NCI-H1048 (cell line): ENCODE measurements around the gene CELF6.
"Not testable (repeated sequence)": the region's sequence is repeated elsewhere in the genome, so short reads cannot be mapped to it uniquely, and the experiment has no call there.

Source experiments
- DNase-seq: peaks from one replicate; lab custom pipeline; 2025; lab: John Stamatoyannopoulos, UW

Gene CELF6

DNA sequence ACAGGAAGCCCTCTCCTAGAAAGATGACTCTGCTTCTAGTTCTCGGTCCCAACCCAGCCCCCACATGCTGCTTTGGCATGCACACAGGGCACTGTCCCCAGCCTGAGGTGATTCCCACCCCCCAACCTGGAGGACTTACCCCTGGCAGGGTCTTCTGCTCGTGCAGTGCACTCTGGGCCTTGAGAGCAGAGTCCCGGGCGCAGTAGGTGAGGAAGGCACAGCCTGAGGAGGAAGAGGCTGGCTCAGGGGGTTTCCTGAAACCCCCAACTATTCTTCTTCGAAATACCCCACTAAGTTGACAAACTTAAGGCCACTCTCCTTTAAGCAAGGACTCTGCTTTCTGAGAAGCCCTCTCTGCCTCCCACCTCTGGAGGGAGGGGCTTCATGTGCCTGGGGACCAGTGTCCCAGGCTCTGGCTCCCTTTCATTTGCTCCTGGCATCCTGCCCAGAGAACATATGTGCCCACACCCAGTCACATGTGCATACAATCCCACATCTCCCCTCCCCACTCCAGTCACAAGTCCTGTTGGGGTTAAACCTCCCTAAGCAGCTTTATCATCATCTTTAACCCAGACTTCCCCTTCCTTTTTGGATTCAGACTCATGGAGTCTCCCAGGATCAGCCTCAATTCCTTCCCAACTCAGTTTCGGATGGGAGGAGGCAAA, 4.1 kb downstream of the CELF6 start:
- DNase-seq: no peak

DNA sequence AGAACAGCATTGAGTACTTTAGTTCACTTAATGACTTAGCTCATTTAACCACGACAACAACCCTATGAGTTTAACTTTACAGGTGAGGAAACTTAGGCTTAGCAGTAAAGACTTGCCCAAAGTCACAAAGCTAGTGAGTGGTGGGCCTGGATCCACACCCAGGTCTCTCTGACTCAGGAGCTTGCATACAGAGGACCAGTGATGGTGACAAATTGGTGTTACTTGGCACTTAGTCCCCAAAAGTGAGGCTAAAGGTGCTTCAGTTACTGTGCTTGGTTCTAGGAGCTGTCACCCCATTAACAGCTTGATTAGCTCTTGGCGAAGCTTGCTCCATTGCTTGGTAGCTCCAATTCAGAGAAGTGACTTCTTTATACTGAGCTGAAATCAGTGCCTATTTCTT, 6.1 kb downstream of the CELF6 start:
- no peak for DNase-seq

DNA sequence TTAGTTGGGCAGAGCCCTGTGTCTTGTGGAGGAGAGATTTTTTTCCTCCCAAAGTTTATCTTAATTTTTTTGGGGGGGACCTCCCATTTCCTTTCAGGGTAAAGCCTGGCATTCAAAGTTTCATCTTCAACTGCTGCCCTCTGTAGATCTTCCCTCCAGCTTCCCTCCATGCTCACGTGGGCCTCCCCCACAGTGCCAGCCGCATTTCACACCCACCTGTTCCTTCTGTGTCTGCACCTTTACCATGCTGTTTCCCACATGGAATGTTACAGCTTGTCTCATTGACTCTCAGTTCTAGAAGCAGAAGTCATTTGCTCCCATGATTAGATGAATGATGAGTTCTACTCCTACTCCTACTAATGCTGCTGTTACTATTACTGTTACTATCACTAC, 6.5 kb downstream of the CELF6 start:
- DNase-seq: no peak

DNA sequence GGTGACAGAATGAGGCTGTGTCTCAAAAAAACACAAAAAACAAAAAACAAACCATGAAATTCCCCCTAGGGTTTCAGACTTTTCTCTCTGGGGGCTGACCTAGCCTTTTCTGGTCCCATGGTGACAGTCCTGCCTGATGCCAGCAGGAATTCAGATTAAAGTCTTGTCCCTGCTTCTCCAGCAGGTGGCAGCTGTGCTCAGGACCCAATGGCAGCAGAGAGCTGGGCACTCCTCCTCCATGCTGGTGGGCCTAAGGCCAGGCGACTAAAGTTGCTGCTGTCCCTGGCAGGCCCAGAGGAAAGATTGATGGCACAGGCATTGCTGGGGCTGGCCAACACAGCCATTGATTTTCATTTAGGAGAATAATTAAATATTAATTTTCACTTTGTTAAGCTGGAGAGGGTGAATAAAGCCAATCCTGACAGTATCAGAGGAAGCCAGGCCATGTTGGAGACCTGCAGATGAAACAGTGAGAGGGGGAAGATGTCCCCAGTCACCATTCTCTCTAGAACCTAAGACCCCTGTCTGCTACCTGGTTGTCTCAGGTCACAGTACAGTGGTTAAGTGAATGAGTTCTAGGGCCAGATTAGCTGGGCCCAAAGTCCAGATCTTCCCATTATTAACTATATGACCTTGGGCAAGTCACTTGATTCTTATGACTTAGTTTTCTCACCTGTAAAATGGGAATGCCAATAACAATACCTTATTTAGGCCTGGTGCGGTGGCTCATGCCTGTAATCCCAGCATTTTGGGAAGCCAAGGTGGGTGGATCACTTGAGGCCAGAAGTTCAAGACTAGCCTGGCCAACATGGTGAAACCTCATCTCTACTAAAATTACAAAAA, 7.1 kb downstream of the CELF6 start:
- DNase-seq: peak; percentile 18

DNA sequence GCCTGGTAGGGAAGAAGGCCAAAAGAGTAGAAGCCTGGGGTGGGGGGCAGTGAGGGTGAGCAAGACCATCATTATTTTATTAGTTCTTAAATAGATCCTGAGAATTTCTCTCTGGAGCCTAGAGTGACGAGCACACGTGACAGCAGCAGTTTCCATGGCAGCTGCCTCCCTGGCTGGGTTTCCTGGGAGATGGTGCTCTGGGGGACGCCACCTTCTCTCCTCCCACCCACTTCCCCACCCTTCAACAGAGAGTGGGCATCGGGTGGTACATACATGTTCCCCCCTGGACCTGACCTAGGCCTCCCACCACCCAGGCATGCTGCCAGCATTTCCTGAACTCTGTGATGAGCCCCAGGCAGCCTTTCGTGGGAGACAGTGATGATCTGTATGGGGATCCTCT, 12.9 kb downstream of the CELF6 start:
- no peak for DNase-seq

DNA sequence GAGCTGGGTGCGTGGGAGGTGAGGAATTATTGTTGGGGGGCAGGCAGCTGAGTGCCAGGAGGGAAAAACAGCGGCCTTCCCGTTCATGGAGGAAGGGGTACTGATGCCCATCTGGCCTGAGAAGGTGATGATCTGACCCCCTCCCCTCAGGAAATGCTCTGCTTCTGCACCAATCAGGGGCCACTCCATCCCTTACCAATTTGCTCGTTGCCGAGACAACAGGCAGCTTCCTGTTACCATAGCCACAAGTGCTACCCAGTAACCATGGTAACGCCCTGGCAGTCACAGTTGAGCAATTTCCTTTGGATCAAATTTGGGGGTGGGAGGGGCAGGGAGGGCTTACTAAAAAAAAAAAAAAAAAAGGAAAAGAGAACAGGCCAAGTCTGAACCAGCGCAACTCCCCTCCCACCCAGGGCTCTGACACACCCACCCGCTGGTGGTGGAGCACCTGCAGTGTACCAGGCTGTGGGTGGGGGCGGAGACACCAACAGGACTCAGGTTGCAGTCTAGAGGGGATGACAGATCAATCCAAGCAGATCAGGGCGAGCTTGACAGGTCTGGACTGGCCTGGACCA, 13.7 kb downstream of the CELF6 start:
- DNase-seq: no peak

DNA sequence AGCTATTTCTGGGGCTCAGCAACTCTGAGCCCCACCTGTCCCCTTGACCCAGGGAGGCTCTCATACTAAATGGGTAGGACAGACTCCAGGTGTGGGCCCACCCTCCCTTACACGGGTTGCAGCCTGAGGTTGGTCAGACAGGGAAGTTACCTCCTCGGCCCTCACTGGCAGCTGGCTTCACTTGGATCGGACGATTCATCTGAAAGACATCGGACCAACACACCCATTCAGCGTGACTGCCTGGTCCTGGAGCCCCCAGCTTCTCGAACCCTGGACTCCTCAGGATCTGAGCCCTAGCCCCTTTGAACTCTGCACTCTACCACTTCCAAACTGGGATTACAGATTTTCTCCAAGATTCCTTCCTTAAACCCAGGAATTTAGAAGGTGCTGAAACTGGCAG, 15.4 kb downstream of the CELF6 start:
- no peak for DNase-seq

DNA sequence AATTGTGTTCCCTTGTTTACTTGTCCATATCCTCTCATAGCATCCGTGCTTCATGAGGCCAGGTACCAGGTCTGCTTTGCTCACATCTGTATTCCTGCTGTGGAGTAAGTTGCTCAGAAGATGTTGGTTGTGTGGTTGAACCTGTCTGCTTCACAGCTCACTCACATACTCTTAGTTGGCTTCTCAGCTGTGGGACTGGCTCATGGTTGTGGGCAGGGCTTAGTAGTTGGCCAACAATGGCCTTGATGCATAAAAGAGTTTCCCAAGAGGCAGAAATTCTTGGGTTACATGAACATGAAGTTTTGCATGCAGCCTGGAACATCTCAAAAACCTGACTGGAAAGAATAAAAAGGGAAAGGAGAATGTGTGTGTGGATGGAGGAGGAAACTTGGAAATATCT, 17.0 kb downstream of the CELF6 start:
- DNase-seq: no peak

DNA sequence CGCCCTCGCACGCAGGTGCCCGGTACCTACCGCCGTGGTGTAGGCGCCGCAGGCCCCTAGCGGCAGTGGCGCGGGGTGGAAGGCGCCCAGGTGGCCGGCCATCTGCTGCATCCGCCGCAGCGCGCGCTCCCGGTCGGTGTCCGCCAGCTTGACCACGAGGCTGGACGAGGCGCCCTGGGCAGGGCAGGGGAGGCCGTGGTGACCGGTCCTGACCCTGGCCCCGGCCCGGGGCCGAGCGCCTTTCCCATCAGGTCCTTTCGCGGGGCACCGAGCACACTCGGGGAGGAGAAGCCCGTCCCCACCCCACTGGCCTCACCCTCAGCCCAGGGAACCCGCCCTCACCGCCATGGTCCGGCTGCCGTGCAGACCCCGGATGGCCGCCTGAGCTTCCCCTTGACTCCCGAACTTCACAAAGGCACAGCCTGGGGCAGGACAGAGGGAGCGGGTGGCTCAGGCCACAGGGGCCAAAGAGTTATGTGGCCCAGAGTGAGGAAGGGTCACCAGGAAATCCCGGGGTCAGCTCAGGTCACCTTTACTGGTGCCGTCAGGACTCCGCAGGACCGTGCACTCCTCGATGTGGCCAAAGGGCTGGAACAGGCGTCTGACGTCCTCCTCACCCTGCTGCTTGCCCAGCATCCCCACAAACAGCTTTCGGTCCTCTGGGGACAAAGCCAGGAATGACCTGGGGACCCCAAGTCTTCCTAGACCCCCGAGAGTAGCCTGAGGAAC, 30.2 kb downstream of the CELF6 start:
- no peak for DNase-seq

DNA sequence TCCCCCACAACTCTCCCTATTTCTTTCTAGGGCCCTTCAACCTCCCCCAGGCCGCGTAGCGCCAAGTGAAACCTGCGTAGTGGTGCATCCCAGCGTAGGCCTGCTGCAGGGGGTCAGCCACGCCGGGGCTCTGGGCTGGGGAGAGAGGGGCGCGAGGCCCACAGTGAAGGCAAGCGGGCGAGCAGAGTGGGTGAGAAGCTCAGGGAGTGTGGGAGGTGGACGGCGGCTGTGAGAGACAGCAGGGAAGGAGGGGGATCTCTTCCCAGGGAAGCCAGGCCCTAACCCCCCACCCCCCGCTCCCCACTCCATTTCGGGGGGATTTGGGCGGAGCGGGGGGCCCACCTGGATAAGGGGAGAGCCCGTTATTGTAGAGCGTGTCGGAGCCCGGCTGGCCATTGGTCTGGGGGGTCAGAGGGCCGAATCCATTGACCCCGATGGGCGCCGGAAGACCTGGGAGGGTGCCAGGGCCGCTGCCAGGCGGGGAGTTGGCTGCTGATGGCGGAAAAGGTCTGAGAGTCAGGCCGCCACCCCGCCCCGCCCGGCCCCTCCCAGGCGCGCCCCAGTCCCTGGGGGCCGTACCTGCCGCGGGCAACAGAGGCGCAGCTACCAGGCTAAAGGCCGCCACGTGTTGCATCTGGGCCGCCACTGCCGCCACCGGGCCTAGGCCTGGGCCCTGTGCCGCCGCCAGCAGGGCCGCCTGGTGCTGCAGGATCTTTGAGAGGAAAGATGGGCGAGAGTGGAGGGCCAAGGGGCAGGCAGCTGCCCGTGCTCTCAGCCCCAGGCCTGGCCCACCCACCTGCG, 31.0 kb downstream of the CELF6 start:
- DNase-seq: no peak

DNA sequence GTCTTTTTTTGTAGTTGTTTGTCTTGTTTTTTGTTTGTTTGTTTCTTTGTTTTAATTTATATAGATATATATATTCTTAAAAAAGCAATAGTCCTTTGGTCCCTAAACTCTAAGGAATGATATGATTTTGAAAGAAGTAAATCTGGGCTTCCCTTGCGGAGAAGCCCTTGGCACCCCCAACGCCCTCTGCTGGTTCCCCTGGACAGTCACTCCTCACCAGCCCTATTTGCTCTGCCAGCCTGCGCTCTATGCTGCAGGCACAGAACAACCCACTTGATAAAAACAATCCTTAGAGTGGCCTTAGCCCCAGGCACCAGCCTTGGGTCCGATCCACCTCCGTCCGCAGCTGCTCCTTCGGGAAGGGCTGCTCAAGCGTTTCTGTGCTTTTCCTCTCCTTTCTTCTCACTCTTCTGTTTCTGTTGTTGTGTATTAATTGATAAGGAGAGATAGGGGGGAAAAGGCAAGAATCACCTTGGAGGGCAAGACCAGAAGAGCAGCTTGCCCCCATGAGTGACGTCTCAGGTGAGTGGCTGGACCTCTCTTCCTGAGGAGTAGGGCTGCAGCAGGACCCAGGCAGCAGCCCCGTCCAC, 33.9 kb downstream of the CELF6 start:
- DNase-seq: no peak

DNA sequence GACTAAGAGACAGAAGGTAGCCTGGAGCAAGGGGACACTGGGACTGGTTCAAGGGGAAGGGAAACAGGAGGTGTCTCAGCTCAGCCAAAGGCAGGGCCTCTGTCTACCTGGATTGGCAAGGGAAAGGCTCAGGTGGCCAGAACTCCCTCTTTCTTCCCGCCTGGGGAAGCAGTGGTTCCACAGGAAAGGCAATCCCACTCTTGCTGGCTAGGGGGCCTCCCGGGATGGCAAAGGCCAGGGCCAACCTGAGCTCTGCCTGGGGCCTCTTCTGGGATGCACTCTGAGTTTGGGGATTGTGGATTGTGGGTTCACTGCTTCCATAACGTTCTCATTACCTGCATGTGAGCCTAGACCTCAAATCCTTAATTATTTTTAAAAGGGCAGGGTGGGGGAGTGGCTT, 34.6 kb downstream of the CELF6 start:
- no peak for DNase-seq

DNA sequence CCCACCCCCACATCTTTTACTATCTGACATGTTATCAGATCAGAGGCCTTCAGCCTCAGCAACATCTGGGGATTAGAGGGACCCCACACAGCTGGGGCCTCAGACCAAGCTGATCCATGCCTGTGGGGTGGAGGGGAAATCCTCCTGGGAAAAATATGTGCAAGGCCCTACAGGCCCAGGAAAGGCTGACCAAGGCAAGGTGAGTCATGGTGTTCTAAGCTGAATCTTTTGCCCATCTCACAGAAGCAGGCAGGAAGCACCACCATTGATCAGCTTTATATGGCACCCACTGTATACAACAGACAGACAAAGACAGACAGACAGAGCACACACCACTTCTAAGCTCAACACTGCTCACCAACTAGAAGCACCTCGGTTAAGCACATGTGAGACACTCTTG, 35.2 kb downstream of the CELF6 start:
- DNase-seq: no peak

DNA sequence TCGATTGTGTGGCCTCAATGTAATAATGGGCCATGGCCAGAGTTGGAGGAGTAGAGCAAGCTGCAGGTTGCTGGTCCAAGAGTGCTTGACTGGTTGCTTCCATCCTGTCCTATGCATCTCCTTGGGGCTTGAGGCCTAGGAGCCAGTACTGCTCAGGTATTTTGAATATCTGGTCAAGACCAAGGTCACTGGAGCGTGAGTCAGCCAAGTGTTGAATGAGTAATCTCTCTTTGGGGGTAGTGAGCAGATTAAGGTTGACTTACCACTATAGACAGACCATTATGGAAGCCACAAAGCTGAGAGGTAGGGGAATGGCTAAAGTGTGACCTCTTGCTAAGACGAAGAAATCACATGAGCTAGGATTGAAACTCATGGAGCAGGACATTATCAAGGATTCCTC, 38.2 kb downstream of the CELF6 start:
- no peak for DNase-seq

DNA sequence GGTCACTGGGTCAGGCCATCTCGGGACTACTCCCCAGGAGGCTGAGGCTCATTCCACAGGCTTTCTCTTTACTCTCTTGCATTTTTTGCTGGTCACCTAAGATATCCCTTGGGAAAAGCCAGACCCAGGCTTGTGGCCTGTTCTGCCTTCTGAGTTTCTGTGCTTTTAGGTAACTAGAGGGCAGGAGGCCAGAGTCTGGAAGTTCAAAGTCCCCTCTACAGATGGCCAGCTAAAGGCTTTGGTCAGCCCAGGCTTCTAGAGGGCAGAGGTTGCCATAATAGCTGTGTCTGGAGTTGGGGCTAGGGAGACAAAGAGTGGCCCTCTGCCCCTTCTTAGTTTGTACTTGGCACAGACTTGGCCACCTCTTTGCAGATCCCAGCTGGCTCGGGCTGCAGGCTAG, 39.2 kb downstream of the CELF6 start:
- no peak for DNase-seq

DNA sequence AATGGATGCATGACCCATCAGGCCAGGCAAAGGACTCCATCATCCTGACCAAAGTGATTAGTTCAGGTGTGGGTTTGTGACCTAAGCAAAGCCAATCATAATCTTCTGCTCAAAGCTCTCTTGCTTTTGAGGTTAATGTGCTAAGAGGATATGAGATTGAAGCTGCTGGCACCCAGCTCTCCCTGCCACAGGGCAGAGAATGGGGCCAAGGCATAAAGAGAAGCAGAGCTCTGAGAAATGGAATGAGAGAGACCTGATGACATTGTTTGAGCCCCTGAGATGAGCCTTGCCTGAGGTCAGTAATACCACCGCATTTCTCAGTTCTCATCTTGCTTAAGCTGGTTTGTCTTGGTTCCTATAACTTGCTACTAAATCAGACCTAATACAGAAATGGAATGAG, 41.2 kb downstream of the CELF6 start:
- DNase-seq: no peak

DNA sequence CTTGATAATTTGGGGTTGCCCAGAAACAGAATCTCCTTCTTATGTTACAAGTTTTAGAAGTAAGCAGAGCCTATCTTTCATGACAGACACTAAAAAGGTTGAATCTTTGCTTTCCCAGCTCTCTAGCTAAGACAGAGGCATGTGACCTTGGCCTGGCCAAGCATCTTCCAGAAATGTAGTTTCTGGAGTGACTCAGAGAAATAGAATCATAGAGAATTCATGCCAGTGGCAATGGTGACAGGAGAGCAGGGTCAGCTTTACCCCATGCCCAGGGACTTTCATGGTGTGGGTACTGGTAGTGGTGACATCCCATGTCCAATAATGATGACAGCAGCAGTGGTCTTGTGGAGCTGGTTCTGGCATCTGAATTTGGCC, 43.6 kb downstream of the CELF6 start:
- no peak for DNase-seq

DNA sequence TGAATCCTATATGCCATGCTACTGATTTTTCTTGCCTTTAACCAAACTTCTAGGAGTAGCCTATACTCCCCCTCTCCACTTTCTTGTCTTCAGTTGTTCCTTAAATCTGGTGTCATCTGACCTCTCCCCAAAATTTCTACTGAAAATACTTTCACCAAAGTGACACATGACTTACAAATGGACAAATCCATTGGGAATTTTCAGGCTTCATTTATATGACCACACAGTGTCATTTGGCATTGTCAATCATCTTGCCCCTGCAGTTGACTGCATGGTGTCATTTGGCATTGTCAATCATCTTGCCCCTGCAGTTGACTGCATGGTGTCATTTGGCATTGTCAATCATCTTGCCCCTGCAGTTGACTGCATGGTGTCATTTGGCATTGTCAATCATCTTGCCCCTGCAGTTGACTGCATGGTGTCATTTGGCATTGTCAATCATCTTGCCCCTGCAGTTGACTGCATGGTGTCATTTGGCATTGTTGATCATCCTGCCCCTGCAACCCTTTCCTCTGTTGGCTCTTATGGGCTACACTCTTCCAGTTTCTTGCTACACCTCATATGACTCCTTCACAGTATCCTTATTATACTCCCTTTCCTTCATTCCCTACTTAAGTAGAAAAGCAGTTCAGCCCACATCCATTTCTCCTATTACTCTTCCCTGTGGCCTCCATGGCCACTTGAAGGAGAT, 44.2 kb downstream of the CELF6 start:
- not testable (repeated sequence) for DNase-seq

DNA sequence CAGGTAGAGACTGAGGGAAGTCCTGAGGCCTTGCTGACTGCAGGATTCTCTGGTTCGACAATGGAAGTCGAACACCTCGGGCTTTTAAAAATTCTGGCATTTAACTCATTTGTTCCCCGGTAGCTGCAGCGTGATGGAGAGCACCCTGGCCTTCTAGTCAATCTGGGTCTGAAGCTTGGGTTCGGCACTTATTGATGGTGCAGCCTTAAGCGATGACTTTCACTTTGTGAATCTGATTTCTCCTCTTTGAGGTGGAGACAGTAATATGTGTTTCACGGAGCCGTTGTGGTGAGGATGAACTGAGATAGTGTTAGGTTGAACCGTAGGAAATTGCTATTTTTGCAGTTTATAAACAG, 47.0 kb downstream of the CELF6 start:
- DNase-seq: no peak

DNA sequence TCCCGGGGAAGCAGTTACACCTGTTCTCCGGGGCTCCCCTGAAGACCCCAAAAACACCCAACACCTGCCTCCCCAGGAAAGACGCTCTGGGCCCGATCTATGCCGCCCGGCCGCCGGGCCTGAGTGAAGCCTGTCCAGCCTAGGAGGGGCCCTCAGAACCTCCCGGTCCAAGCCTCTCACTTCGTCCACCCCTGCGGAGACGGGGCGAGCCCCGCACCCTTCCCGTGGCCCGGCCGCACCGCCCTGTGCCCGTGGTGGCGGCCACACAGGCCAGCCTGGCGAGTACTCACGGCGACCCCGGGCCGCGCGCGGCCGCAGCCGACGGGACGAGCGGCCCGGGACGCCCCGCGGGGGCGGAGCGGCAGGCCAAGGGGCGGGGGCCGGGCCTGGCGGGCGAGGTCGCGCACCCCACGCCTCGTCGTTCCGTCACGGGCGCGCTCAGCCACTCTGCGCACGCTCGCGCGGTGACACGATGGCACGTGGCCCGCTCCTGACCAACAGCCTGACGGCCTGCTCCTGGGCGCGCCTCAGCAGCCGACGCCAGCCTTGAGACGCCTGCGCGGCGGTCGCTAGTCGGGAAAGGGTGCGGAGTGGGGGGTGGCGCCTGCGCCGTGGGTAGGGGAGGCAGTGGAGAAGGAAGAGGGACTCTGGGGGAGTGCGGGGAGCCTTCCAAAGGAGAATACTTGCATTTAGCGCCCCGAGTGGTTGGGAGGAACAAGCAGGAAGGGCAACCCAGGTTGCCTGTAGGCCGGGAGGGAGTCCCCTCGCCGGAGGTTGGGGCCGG, 47.6 kb downstream of the CELF6 start, which contains the start of gene PARP6:
TSS of gene PARP6 (minus strand) at position 342 of the 784 bp plus-strand sequence. CDS start 5,077 bp downstream, outside the sequence.
- peak; percentile 89 for DNase-seq
